Body of pancreas (tissue), 4 donors: ENCODE data around the gene PDGFD.

Experiments
- POLR2A ChIP-seq, 3 donors: fragments of 450-650 bp; IDR thresholded peaks; one replicate each; pipeline ENCODE4 v1.6.1; 2016; ENCODE audit warnings: antibody characterized with exemption in 3 of 3, mild to moderate bottlenecking in 2 of 3
- TF ChIP-seq, protein P1 (sequence below), 7 experiments: fragments of 450-650 bp in 4 of 7; fragments of 200-600 bp in 3 of 7; sonication (generic) in 3 of 7; IDR thresholded peaks; one replicate each; pipeline ENCODE4 v1.5.1; 2016 to 2019; ENCODE audit warnings: antibody characterized with exemption in 7 of 7

DNA sequence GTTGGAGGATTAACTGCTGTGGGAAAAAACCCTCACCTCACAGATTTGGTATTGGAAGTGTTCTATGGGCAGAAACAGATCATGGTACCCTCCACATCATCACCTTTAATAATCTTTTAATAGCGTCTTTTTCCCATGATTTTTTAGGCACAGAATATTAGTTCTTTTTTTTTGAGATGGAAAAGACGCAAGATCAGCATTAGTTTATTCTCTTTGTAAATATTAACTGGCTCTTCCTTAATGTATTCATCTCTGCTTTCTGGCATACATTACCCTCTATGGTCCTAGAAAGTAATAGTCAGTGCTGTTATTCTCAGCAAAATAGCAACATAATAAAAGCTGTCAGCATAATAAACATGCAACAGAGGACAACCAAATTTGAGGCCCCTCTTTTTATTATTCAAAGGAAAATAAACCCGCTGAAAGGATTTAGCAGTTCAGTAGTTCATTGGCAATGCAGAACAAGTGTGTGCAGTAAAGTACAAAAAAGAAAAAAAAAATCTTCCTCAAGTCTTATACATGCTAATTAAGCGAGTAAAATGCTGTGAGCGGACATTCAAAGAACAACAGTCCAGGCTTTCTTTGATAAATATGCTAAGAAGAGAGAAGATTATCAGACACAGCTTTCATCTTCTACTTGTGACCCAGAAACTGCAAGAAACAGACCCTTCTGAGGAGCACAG, 165.0 kb downstream of the PDGFD start:
- TF ChIP-seq, protein P1, sequence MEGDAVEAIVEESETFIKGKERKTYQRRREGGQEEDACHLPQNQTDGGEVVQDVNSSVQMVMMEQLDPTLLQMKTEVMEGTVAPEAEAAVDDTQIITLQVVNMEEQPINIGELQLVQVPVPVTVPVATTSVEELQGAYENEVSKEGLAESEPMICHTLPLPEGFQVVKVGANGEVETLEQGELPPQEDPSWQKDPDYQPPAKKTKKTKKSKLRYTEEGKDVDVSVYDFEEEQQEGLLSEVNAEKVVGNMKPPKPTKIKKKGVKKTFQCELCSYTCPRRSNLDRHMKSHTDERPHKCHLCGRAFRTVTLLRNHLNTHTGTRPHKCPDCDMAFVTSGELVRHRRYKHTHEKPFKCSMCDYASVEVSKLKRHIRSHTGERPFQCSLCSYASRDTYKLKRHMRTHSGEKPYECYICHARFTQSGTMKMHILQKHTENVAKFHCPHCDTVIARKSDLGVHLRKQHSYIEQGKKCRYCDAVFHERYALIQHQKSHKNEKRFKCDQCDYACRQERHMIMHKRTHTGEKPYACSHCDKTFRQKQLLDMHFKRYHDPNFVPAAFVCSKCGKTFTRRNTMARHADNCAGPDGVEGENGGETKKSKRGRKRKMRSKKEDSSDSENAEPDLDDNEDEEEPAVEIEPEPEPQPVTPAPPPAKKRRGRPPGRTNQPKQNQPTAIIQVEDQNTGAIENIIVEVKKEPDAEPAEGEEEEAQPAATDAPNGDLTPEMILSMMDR (IDR thresholded peaks at IDR 0.05), result no peak
- no peak for TF ChIP-seq POLR2A (IDR thresholded peaks at IDR 0.05)
